IPS-18a (cell line): ENCODE results near the gene GJA3.
A peak's percentile ranks its signal among the peaks of the same experiment; 100 is the strongest.

ENCODE experiments used
- H3K27ac ChIP-seq: one replicate; pipeline ENCODE4 v1.5.1; 2013; ENCODE audit warnings: low read length
- H3K27me3 ChIP-seq: one replicate; pipeline ENCODE4 v1.6.1; 2013; ENCODE audit warnings: mild to moderate bottlenecking, low read length; ENCODE audit not compliant: control insufficient read depth, insufficient read depth
- H3K36me3 ChIP-seq: one replicate; pipeline ENCODE4 v1.6.1; 2013; ENCODE audit warnings: low read depth, low read length; ENCODE audit not compliant: control insufficient read depth
- H3K4me1 ChIP-seq: one replicate; pipeline ENCODE4 v1.6.1; 2013; ENCODE audit warnings: low read depth, low read length; ENCODE audit not compliant: control insufficient read depth
- H3K4me3 ChIP-seq: one replicate; pipeline ENCODE4 v1.5.1; 2013; ENCODE audit warnings: low read length
- H3K9ac ChIP-seq: one replicate; pipeline ENCODE4 v1.6.1; 2013; ENCODE audit warnings: mild to moderate bottlenecking, low read length, moderate library complexity
- H3K9me3 ChIP-seq: one replicate; pipeline ENCODE4 v1.6.1; 2013; ENCODE audit warnings: low read depth, low read length; ENCODE audit not compliant: control insufficient read depth

Gene GJA3

DNA sequence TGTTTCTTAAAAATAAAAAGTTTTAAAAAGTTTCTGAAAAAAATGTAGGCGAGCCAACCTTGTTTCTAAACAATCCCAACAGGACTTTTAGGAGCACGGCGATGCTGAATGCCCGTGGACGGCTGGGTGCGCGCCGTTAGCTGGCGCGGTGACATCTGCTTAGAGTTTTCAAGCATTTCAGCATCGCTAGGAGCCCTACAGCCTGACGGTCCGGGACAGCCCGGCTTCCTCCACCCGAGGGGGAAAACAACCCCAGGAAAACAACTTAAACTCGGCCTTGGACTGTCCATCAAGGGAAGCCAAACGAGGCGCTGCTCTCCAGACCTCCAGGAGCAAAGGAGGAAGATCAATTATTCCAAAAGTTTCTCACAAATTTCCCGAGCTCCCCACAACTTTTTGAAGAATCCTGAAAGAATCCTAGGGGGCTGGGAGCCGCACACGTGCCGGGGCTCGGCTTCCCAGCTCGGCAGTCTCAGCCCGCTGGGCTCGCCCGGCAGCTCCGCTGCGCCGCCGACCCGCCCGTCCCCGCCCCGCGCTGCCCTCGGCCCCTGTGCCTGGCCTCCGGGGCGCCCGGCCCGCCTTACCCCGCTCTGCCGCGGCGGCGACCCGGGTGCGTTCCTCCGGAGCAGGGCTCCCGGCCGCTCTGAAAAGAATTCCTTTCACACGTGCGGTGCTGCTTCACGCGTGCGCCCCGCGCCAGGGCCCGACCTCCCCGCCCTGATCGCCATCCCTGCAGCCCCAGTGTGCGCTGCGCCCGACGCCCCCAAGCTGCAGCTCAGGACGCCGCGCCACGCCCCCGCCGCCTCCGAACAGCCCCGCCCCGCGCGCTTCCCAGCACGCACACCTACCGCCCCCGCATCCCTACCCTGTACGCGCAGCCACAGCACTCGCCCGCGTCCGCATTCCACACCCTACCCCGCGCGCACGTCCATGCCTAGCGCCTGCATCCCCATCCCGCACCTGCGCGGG is at the start of gene GJA3:
TSS of gene GJA3 (minus strand) at position 747 of the 969 bp plus-strand sequence. CDS start 17,764 bp downstream, outside the sequence.
- Histone ChIP-seq H3K9ac (no peak within 1 kb of the TSS), H3K4me3 (peak within 1 kb of the TSS; percentile 66), H3K9me3 (no peaks in the 10 kb centered on the region), H3K27me3 (peaks cover 68% of the 10 kb centered on the region), H3K27ac (no peak within 1 kb of the TSS), H3K36me3 (no peaks in the 10 kb centered on the region), H3K4me1 (peaks cover 9% of the 10 kb centered on the region)

DNA sequence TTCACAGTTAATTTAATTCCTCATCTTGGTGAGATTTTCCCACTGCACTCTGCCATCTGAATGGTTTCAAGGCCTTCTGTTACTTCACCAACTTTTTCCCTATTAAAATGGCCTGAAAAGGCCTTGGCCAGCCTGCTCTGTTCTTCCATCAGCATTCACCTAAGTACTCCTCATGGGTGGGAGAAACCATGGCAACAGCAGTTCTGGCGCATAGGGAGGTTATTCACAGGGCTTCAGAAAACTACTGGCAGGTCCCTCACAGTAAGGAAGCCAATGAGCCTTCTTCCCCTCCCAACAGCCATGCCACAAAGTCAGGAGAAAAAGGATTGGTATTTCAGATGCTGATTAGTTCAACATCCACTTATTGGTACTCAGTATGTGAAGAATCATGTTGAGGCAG is 49.1 kb upstream of the GJA3 start:
- no peak overlapping the region for H3K27ac ChIP-seq
- no peaks in the 10 kb centered on the region for H3K27me3 ChIP-seq
- no peaks in the 10 kb centered on the region for H3K36me3 ChIP-seq
- H3K9ac ChIP-seq: no peak overlapping the region
- no peaks in the 10 kb centered on the region for H3K4me1 ChIP-seq
- no peak overlapping the region for H3K4me3 ChIP-seq
- no peaks in the 10 kb centered on the region for H3K9me3 ChIP-seq

- Histone ChIP-seq H3K27me3 (no peaks in the 10 kb centered on the region), H3K27ac (no peak overlapping the region), H3K4me3 (no peak overlapping the region), H3K9ac (no peak overlapping the region), H3K36me3 (no peaks in the 10 kb centered on the region), H3K9me3 (no peaks in the 10 kb centered on the region), H3K4me1 (no peaks in the 10 kb centered on the region)
Measured at GRCh38 chr13:20206698-20207235, 45.9 kb upstream of the GJA3 start.

DNA sequence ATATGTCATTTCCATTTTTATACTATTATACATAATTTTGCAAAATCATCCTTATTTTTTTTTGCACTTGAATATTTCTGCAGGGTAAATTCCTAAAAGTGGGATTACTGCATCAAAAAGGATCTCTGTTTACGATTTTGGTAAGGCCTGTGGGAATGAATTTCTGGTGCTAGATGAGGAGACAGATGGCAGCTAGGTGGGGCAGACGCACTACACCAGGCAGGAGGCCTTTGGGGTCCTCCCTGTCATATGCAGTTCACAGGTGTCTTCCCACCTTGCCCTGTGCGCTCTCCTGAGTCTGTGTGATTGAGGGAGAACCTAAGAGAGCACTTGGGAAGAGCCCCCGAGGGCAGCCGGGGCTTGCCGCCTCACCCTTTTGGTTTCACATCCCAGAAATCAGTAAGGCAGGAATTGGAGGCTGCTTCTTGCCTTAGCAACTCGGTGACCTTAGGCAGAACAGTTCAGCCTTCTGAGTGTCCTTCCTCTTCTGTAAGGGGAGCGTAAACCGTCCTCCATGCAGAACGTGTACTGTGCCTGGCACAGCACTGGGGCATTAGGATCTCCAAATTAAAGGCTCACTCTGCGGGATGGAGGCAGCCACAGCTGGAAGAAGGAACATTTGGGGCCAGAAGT is 45.3 kb upstream of the GJA3 start:
- Histone ChIP-seq H3K9me3 (no peaks in the 10 kb centered on the region), H3K4me3 (no peak overlapping the region), H3K27ac (no peak overlapping the region), H3K4me1 (no peaks in the 10 kb centered on the region), H3K9ac (no peak overlapping the region), H3K36me3 (no peaks in the 10 kb centered on the region), H3K27me3 (no peaks in the 10 kb centered on the region)

DNA sequence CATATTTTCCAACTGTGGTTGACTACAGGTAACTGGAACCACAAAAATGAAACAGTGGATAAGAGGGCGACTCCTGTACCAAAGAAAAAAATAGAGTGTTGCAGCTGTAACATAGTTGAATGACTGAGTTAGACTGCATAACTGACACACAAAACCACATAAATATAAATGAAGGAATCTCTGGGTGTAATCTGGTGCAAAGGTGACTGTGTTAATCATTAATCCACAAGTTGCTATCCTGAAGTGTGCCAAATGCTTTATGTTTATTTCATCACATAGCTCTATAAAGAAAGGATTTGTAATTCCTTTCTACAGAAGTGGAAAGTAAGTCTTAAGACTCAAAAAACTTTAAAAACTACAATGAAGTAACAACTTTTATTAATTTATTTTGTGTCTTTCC is 37.9 kb upstream of the GJA3 start:
- no peaks in the 10 kb centered on the region for H3K9me3 ChIP-seq
- no peaks in the 10 kb centered on the region for H3K36me3 ChIP-seq
- no peak overlapping the region for H3K4me3 ChIP-seq
- H3K27me3 ChIP-seq: peaks cover 39% of the 10 kb centered on the region
- H3K27ac ChIP-seq: no peak overlapping the region
- no peak overlapping the region for H3K9ac ChIP-seq
- H3K4me1 ChIP-seq: peaks cover 9% of the 10 kb centered on the region

GRCh38 chr13:20197361-20197834 is 36.5 kb upstream of the GJA3 start:
- Histone ChIP-seq H3K36me3 (no peaks in the 10 kb centered on the region), H3K9me3 (no peaks in the 10 kb centered on the region), H3K27me3 (peaks cover 53% of the 10 kb centered on the region), H3K27ac (no peak overlapping the region), H3K4me1 (peaks cover 10% of the 10 kb centered on the region), H3K4me3 (no peak overlapping the region), H3K9ac (no peak overlapping the region)

DNA sequence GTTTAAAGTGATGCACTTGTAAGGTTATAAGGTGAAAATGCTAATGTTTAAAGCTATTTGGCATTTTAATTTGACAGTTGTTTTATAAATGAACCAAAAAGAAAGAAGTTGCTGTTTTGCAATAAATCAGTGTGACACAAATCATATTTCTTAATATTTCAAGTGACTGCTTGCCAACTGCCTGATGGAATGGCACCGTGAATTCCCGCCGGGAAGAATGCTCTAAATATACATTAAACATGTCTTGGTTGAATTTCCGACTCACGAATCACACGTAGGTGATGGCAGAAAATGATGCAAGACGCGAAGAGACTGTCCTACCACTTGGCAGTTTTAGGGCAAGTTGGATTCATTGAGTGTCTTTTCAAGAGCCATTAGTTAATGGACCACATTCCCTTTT is 34.9 kb upstream of the GJA3 start:
- H3K4me3 ChIP-seq: no peak overlapping the region
- H3K36me3 ChIP-seq: no peaks in the 10 kb centered on the region
- peaks cover 15% of the 10 kb centered on the region for H3K4me1 ChIP-seq
- H3K27ac ChIP-seq: no peak overlapping the region
- peaks cover 69% of the 10 kb centered on the region for H3K27me3 ChIP-seq
- H3K9me3 ChIP-seq: no peaks in the 10 kb centered on the region
- no peak overlapping the region for H3K9ac ChIP-seq

DNA sequence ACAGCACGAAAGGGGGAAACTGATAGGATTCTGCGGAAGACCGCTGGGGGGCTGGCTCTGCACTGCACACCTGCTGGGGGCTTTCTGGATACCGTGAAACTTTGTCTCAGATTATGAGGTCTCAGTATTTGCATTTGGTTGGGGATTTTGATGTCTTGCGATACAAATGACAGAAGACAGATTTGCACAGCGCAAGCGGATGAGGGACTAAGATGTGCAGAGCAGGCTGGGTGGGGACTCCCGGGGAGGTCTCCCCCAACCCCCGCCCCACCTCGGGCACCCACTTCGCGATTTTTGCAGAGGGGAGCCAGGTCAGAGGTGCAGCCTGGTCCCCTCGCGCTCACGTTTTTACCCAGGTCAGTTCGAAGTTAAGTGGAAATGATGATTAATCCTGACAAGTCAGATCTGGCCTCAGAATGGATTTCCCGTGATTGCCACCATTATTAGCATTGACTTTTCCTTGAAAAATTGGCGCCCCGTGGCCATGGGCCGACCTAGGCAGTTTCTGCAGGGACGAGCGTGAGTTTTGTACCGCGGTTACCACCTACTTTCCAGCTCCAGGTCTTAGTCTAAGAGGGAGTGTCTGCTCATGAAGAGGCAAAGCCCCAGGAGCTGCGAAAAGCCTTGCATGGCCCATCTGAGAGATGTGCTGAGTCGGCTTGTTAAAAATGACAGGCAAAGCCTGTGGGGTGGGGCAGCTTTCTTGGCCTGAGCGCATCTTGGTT is 33.2 kb upstream of the GJA3 start:
- Histone ChIP-seq H3K9ac (no peak overlapping the region), H3K9me3 (no peaks in the 10 kb centered on the region), H3K4me3 (peak overlapping the region; percentile 57)

DNA sequence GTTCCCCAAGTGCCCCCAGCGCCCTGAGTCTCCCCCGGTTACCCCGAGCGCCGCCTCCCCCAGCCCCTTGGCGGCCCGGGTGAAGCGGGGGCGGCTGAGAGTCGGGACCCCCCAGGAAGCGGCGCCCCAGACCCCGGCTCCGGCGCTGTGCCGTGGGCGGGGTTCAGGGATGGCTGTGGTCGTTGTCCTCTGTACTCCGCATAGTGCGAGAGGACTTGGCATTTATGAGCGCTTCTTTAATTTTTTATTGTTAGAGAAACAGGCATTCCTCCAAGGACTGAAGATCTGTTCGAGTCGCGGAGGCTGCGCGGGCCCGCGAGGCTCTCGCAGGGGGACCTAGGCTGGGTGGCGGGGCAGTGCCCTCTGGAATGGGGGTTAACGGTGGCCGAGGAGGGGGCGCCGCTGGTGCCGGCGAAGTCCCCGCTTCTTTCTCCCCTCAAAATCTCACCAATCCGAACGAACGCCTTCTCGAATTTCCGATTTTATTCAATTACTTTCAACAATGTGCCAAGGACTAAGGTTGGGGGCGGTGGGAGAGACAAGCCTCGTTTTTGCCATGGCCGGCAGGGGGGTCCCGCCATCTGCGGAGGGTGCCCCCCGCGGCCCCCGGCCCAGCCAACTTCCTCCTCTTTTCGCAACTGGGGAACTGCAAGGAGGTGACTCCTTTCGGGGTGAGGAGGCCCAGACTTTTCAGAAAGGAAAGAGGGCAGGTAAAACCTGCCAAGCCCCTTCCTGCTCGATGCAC is 32.5 kb upstream of the GJA3 start:
- H3K9ac ChIP-seq: no peak overlapping the region
- H3K27ac ChIP-seq: no peak overlapping the region
- H3K27me3 ChIP-seq: peaks cover 93% of the 10 kb centered on the region
- peak overlapping the region; percentile 57 for H3K4me3 ChIP-seq
- peaks cover 15% of the 10 kb centered on the region for H3K4me1 ChIP-seq
- no peaks in the 10 kb centered on the region for H3K36me3 ChIP-seq
- no peaks in the 10 kb centered on the region for H3K9me3 ChIP-seq

More for the DNA sequence above, 33.2 kb upstream of the GJA3 start:
- Histone ChIP-seq H3K36me3 (no peaks in the 10 kb centered on the region), H3K27me3 (peaks cover 86% of the 10 kb centered on the region), H3K4me1 (peaks cover 15% of the 10 kb centered on the region), H3K27ac (no peak overlapping the region)

- no peaks in the 10 kb centered on the region for H3K9me3 ChIP-seq
- no peaks in the 10 kb centered on the region for H3K36me3 ChIP-seq
- H3K9ac ChIP-seq: no peak within 1 kb of the TSS
- no peak within 1 kb of the TSS for H3K27ac ChIP-seq
- peaks cover 98% of the 10 kb centered on the region for H3K27me3 ChIP-seq
- H3K4me1 ChIP-seq: peaks cover 15% of the 10 kb centered on the region
- peak within 1 kb of the TSS; percentile 57 for H3K4me3 ChIP-seq
Measured at GRCh38 chr13:20192836-20193161, 31.9 kb upstream of the GJA3 start, which contains the start of gene GJB2. Gene GJB2, minus strand, starts transcription at chr13:20192938. Its CDS starts 3,357 bp downstream, at chr13:20189581.
